HG03139 (cell line): ENCODE results near the gene ZNF774.
"Not testable (repeated sequence)": the region's sequence is repeated elsewhere in the genome, so short reads cannot be mapped to it uniquely, and the experiment has no call there.

ENCODE experiments used
- ATAC-seq: cut with Tn5 transposase; IDR thresholded peaks from one replicate; pipeline ENCODE4 v1.9.1; 2021; ENCODE audit not compliant: unreplicated experiment

ZNF774 gene

GRCh38 chr15:90344662-90345061 is 7.4 kb upstream of the ZNF774 start:
- ATAC-seq = no peak

DNA sequence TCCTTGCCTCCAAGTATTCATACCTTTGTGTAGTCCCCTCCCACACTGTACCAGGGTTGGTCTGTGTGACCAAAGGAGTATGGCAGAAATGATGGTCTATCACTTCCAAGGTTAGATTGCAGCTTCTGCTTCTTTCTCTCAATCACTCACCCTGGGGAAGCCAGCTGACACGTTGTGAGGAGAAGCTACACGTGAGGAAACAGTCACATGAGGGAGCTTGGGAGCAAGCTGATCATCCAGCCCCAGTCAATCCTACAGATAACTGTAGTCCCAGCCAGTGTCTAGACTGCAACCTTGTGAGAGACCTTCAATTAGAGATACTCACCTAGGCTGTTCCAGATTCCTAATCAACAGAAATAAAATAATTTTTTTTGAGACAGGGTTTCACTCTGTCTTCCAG is 6.2 kb upstream of the ZNF774 start:
- ATAC-seq = no peak

- ATAC-seq = not testable (repeated sequence)
Measured at GRCh38 chr15:90347431-90348065, 4.5 kb upstream of the ZNF774 start.

GRCh38 chr15:90348456-90348855 is 3.6 kb upstream of the ZNF774 start:
- no peak for ATAC-seq

GRCh38 chr15:90349072-90349471 is 3.0 kb upstream of the ZNF774 start:
- ATAC-seq = no peak

GRCh38 chr15:90349821-90350220 is 2.3 kb upstream of the ZNF774 start:
- ATAC-seq = no peak

- ATAC-seq = no peak
Measured at GRCh38 chr15:90351479-90352106, 491 bp upstream of the ZNF774 start.

DNA sequence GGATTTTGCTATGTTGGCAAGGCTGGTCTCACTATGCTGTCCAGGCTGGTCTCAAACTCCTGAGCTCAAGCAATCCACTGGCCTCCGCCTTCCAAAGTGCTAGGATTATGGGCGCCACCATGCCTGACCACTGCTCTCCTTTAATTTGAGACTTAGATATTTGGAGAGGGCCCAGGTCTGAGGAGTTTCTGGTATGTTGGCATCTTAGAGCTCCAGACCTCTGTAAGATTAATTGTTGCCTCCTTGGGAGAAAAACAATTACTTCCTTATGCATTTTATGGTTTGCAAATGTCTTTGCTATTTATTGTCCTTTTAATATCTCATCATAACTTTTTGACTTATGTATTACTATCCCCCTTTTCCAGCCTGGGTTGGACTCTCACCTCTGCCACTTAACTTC is 2.9 kb downstream of the ZNF774 start:
- no peak for ATAC-seq

GRCh38 chr15:90358124-90359033 is 6.3 kb downstream of the ZNF774 start:
- ATAC-seq = no peak

DNA sequence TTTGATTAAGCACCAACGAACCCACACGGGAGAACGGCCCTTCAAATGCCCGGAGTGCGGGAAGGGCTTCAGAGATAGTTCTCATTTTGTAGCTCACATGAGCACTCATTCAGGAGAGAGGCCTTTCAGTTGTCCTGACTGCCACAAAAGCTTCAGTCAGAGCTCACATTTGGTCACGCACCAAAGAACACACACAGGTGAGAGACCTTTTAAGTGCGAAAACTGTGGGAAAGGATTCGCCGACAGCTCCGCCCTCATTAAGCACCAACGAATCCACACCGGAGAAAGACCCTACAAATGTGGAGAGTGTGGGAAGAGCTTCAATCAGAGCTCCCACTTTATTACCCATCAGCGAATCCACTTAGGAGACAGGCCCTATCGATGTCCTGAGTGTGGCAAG is 8.7 kb downstream of the ZNF774 start:
- ATAC-seq = no peak

DNA sequence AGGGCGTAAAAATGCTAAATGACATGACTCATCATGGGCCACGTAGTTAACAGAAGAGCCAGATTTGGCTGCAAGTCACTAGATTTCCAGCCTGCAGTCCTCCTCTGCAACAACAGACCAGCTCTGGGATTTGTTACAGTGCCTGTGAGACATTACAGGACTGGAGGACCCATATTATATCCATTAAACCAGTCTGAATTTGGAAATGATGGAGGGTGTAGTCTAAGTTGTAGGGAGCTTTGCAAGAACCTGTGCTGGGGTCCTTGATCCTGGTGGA is 10.8 kb downstream of the ZNF774 start:
- no peak for ATAC-seq

DNA sequence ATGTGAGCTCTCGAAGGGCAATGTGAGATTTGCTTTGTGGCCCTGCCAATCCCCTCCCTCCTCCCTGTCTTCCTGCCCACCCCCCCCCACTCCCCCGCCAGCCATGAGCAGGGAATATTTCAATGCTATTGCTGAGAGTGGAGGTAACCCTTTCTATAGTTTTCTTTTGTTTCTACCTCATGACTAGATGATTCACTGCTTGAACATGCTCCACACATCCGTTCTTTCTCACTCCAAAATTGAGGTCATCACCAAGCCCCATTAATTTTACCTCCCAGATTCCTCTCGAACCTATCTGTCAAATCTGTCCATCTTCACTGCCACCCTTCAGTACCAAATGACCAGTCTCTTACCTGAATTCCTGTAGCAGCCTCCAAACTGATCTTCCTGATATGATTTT is 12.2 kb downstream of the ZNF774 start:
- no peak for ATAC-seq

GRCh38 chr15:90365414-90366055 is 13.5 kb downstream of the ZNF774 start:
- ATAC-seq = no peak

DNA sequence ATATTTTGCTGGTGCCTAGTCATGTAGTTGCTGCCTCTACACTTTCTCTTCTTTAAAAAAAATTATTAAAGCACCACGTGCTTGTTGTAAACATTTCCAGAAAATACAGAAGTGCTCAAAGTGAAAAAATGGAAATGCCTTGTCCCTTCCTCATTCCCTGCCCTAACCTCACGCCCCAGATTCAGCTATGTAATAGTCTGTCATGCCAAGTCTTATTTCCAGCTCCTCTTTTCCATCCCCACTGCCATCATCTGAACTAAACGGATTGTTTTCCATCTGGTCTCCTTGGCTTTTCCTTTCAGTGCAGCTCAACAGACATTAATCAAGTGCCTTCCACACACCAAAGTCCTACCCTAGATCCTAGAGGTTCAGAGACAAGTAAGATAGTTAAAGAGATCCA is 15.5 kb downstream of the ZNF774 start:
- no peak for ATAC-seq

DNA sequence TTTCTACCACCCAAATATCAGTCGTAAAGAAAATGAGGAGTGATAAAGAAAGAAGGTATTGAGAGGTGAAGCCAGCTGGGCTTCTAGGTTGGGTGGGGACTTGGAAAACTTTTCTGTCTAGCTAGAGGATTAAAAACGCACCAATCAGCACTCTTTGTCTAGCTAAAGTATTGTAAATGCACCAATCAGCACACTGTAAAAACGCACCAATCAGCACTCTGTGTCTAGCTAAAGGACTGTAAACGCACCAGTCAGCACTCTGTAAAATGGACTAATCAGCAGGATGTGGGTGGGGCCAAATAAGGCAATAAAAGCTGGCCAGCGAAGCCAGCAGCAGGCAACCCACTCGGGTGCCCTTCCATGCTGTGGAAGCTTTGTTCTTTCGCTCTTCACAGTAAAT is 23.0 kb downstream of the ZNF774 start:
- no peak for ATAC-seq

DNA sequence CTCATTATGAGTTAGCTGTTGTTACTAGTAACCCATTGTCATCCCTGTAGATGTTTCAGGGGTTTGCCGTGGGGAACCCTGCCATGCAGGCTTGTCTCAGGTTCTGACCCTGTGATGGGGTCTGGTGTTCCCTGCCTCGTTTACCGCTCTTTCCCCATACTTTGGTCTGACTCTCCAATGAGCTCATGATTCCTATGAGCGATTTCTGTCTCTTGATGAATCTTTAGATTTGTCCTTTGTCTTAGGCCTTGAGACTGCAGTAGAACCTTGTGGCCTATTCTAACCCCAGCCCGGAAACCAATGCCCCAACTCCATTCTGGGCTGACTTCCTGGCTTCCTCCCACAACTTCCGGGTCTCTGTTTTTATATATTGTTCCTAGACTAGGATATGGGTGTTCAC is 24.7 kb downstream of the ZNF774 start:
- ATAC-seq = no peak

DNA sequence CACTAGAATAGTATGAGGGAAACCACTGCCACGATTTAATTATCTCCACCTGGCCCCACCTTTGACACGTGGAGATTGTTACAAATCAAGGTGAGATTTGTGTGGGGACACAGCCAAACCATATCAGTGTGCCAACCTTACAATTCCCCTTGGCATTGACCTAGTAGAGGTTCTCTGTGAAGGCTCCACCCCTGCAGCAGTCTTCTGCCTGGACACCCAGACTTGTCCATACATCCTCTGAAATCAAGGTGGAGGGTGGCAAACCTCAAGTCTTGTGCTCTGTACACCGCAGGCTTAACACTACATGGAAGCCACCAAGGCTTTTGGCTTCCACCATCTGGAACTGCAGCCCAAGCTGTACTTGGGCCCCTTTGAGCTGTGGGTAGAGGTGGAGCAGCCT is 27.2 kb downstream of the ZNF774 start:
- no peak for ATAC-seq

DNA sequence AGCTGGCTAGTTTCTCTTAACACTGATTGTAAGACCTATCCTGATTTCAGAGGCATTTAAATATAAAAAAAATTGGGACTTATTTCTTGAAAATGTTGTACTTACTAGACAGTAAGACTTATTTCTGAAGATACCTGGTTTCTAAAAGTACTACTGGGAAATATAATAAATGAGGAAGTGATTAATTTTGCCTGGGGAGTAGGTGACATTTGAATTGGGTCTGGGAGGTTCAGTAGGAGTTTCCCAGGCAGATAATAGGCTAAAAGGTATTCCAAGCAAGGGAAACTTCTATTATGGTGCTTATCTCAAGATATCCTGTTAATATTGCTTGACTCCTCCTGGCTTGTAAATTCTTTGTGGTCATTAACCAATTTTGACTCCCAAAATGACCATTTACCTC is 29.4 kb downstream of the ZNF774 start:
- ATAC-seq = no peak

DNA sequence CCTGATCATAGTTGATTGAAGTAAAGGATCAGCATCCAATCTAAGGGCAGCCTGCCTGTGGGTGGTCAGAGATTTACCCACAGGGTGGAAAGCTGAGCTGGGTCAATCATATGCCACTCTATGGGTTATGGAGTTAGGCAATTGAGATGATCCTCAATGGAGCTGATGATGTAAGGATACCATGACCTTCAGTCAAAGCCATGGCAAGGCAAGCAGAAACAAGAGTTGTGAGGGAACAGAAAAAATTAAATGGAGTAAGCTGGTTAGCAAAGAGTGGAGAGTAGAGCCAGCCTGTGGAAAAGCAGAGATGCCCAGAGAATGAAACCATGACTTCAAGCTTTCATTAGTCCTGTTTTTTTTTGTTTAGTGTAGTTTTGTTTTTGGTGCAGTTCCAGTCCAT is 30.2 kb downstream of the ZNF774 start:
- ATAC-seq = no peak

- no peak for ATAC-seq
Measured at GRCh38 chr15:90386221-90386620, 34.1 kb downstream of the ZNF774 start.

DNA sequence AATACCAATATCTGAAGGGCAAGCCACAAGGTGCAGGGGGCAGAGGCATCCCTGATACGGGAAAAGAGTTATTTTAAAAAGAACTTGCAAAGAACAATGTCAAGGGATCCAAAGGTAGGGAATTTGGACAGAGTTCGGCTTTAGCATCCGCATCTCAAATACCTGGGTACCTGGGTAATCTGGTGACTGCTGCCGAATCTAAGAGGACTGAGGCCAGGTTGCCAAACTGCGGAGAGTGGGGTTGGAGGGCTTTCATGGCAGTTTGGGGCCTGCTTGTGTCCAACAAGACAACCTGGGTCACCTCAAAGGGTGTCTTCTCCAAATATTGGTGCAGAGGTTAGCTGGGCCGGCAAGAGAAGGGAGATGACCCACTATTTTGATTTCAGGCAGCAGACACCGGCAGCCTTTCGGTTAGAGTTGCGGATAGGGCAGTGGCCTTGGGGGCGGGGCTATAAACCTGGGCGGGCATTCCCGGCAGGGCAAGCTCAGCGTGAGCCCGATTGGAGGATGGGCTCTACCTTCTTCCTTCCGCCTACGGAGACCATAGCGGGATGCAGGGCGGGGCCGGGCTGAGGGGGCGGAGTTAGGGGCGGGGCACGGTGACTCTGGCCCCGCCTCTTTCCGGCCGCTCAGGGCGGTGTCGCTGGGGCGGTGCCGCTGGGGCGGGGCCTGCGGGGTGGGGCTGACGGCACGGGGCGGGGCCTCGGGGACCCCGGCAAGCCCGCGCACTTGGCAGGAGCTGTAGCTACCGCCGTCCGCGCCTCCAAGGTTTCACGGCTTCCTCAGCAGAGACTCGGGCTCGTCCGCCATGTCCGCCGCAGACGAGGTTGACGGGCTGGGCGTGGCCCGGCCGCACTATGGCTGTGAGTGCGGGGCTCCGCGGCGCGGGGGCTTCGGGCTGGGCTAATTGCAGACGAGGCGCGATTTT is 35.7 kb downstream of the ZNF774 start, which contains the start of gene IQGAP1:
TSS of gene IQGAP1 (plus strand) at position 709 of the 928 bp plus-strand sequence. CDS start at position 809, 100 bp downstream.
- peak; percentile 93 for ATAC-seq
